SU-DHL-6 (cell line): ENCODE data around the gene COL6A2.

Source experiments
- EZH2phosphoT487 ChIP-seq: fragments of 200-600 bp; sonication (generic), shearing (Covaris generic); conservative IDR thresholded peaks from 2 replicates; pipeline ENCODE4 v1.6.1; 2018; ENCODE audit warnings: mild to moderate bottlenecking, antibody characterized with exemption, low read length, moderate library complexity, mixed read lengths
- TF ChIP-seq, protein P1 (sequence below): fragments of 200-600 bp; sonication (generic); IDR thresholded peaks from one replicate; pipeline ENCODE4 v1.5.1; 2017; ENCODE audit warnings: antibody characterized with exemption, mild to moderate bottlenecking, low read length, moderate library complexity; ENCODE audit not compliant: insufficient read depth, poor library complexity, severe bottlenecking

DNA sequence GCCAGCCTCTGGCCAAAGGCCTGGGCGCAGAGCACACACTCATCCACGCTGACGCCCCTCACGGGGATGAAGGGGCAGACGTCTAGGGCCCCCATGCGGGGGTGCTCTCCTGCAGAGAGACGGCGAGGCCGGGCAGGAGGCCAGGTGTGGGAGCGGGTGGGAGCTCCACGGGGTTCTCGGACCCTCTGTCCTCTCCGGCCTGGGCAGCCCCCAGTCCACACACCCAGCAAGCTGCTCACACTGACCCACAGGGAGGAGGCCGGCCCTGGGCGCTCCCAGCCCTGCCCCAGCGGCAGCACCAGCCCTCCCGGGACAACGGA, 55.0 kb downstream of the COL6A2 start:
- TF ChIP-seq, protein P1, sequence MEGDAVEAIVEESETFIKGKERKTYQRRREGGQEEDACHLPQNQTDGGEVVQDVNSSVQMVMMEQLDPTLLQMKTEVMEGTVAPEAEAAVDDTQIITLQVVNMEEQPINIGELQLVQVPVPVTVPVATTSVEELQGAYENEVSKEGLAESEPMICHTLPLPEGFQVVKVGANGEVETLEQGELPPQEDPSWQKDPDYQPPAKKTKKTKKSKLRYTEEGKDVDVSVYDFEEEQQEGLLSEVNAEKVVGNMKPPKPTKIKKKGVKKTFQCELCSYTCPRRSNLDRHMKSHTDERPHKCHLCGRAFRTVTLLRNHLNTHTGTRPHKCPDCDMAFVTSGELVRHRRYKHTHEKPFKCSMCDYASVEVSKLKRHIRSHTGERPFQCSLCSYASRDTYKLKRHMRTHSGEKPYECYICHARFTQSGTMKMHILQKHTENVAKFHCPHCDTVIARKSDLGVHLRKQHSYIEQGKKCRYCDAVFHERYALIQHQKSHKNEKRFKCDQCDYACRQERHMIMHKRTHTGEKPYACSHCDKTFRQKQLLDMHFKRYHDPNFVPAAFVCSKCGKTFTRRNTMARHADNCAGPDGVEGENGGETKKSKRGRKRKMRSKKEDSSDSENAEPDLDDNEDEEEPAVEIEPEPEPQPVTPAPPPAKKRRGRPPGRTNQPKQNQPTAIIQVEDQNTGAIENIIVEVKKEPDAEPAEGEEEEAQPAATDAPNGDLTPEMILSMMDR: no peak
- TF ChIP-seq EZH2phosphoT487: no peak
